GM12872 (cell line): ENCODE measurements around the gene TMIGD3.
A peak's percentile ranks its signal among the peaks of the same experiment; 100 is the strongest.

Experiments
- CTCF ChIP-seq: IDR thresholded peaks from 3 replicates; pipeline ENCODE4 v1.5.1; 2011; ENCODE audit warnings: low read depth, mild to moderate bottlenecking, low read length, moderate library complexity; ENCODE audit not compliant: insufficient read depth

TMIGD3 gene

GRCh38 chr1:111446546-111446945 is 56.9 kb downstream of the TMIGD3 start:
- TF ChIP-seq CTCF = no peak

- no peak for TF ChIP-seq CTCF
These were observed 59.4 kb downstream of the TMIGD3 start for GRCh38 chr1:111444031-111444430.

- no peak for TF ChIP-seq CTCF
These were observed 61.0 kb downstream of the TMIGD3 start for GRCh38 chr1:111442457-111442856.

GRCh38 chr1:111441573-111442192 is 61.8 kb downstream of the TMIGD3 start:
- TF ChIP-seq CTCF = peak; percentile 74

DNA sequence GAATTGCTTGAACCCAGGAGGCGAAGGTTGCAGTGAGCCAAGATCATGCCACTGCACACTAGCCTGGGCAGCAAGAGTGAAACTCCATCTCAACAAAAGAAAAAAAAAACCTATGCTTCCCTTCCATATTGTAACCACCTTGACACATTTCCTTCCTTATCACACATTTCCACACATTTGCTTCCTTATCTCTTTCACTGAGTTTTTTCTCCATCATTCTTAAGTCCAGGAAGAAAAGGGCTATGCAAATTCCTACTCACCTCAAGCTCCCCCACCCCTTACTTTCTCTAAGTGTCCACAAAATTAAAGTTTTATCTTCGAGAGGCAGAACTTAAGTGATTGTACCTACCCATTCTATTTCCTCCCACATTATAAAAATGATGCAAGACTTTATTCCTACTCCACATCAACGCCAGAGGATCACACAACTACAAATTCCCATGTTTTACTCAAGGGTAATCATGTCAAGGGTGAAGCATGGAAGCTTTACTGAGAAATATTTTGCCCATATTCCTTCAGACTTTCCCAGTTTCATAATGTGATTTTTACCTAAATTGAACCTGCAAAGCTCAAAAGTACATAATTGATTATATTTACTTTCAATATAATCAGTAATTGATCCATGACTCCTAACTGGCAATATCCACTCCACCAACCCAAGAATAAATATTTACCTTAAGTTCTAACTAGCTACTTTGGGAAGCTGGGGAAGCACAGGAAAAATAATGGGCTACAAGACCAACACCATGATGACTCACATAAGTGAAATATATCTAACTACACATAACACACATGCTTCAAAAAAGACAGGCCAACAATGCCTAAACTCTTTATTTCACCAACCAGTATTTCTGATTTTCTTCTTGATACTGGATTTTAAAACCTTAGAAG is 63.7 kb downstream of the TMIGD3 start:
- TF ChIP-seq CTCF = no peak

- no peak for TF ChIP-seq CTCF
These were observed 66.7 kb downstream of the TMIGD3 start for GRCh38 chr1:111436726-111437125.
